SK-N-SH (cell line): ENCODE measurements around the gene CEP57L1. TPM values are rescaled to one million over a fixed set of nuclear protein-coding genes. Genes with fewer than 3 reads are reported as not detected.

Source experiments
- CTCF ChIA-PET: fragments of 300-600, 350-600 bp; formaldehyde crosslinking; extraction: SDS; loops from one replicate; lab custom pipeline; 2021; lab: Yijun Ruan, JAX
- POLR2A ChIA-PET: fragments of 350-600 bp; sonication (Branson Sonifier 250); formaldehyde crosslinking; extraction: SDS; loops from one replicate; lab custom pipeline; 2020; ENCODE audit warnings: antibody characterized with exemption, inconsistent platforms; lab: Yijun Ruan, JAX
- DNase-seq: peaks from one replicate; pipeline ENCODE4 v3.0.0; 2012
- H2AFZ ChIP-seq: fragments of 200-600 bp; sonication (generic); 2 replicates; pipeline ENCODE4 v1.8.1; 2016; ENCODE audit warnings: antibody characterized with exemption, mild to moderate bottlenecking, low read depth
- H3F3A ChIP-seq: fragments of 200-600 bp; sonication (generic); replicated peaks from 2 replicates; pipeline ENCODE3; 2016; ENCODE audit warnings: antibody characterized with exemption, mild to moderate bottlenecking; ENCODE audit not compliant: insufficient read depth
- H3K27ac ChIP-seq, 2 experiments: fragments of 200-500 bp in 1 of 2; fragments of 200-600 bp in 1 of 2; sonication (Bioruptor generic) in 1 of 2; sonication (generic), shearing (Covaris generic) in 1 of 2; 2 replicates each; pipeline versions ENCODE4 v1.5.1 to v1.6.1; 2014 to 2016; ENCODE audit warnings: low read depth in 2 of 2, inconsistent platforms in 1 of 2, low read length in 1 of 2, mild to moderate bottlenecking in 1 of 2, mixed read lengths in 1 of 2
- H3K27me3 ChIP-seq: fragments of 200-600 bp; sonication (generic), shearing (Covaris generic); 2 replicates; pipeline ENCODE4 v1.6.1; 2016; ENCODE audit warnings: mixed run types; ENCODE audit not compliant: insufficient read depth
- H3K36me3 ChIP-seq, 2 experiments: fragments of 200-500 bp in 1 of 2; fragments of 200-600 bp in 1 of 2; sonication (Bioruptor generic) in 1 of 2; sonication (generic) in 1 of 2; replicated peaks in 1 of 2; 2 replicates each; pipeline versions ENCODE3 to v1.5.1; 2014 to 2016; ENCODE audit warnings: low read length in 1 of 2, mild to moderate bottlenecking in 1 of 2; ENCODE audit not compliant: insufficient read depth in 2 of 2, control insufficient read depth in 1 of 2
- H3K4me1 ChIP-seq, 2 experiments: fragments of 200-500 bp in 1 of 2; fragments of 200-600 bp in 1 of 2; sonication (Bioruptor generic) in 1 of 2; sonication (generic), shearing (Covaris generic) in 1 of 2; 2 replicates each; pipeline versions ENCODE4 v1.5.1 to v1.6.1; 2014 to 2016; ENCODE audit warnings: low read depth in 1 of 2, low read length in 1 of 2, mixed run types in 1 of 2; ENCODE audit not compliant: insufficient read depth in 2 of 2, control insufficient read depth in 1 of 2
- H3K4me2 ChIP-seq: fragments of 200-600 bp; sonication (generic), shearing (Covaris generic); 2 replicates; pipeline ENCODE4 v1.6.1; 2017; ENCODE audit warnings: mixed run types
- H3K4me3 ChIP-seq, 2 experiments: fragments of 200-500 bp in 1 of 2; fragments of 200-600 bp in 1 of 2; sonication (Bioruptor generic) in 1 of 2; sonication (generic), shearing (Covaris generic) in 1 of 2; 2 replicates each; pipeline versions ENCODE4 v1.5.1 to v1.8.1; 2014 to 2016; ENCODE audit warnings: low read depth in 2 of 2, inconsistent platforms in 1 of 2, low read length in 1 of 2, mild to moderate bottlenecking in 1 of 2, mixed read lengths in 1 of 2, moderate library complexity in 1 of 2
- H3K79me2 ChIP-seq: fragments of 200-600 bp; sonication (generic); 2 replicates; pipeline ENCODE4 v1.8.1; 2017; ENCODE audit warnings: mild to moderate bottlenecking; ENCODE audit not compliant: insufficient read depth
- H3K9ac ChIP-seq: fragments of 200-600 bp; sonication (generic); 2 replicates; pipeline ENCODE4 v1.6.1; 2017; ENCODE audit warnings: mixed run types
- H3K9me2 ChIP-seq: fragments of 200-600 bp; sonication (generic); 2 replicates; pipeline ENCODE4 v1.6.1; 2017; ENCODE audit warnings: mixed run types
- H3K9me3 ChIP-seq: fragments of 200-600 bp; sonication (generic); 2 replicates; pipeline ENCODE4 v1.6.1; 2017; ENCODE audit warnings: mixed run types, mild to moderate bottlenecking, moderate library complexity
- H4K20me1 ChIP-seq: fragments of 200-600 bp; sonication (generic); 2 replicates; pipeline ENCODE4 v1.6.1; 2017; ENCODE audit warnings: mild to moderate bottlenecking, mixed run types; ENCODE audit not compliant: insufficient read depth
- CHD2 ChIP-seq: fragments of 150-350 bp; IDR thresholded peaks from 2 replicates; pipeline ENCODE4 v1.6.1; 2018; ENCODE audit warnings: low read length; ENCODE audit not compliant: partially characterized antibody
- FOSL2 ChIP-seq: IDR thresholded peaks from 2 replicates; pipeline ENCODE4 v1.4.0; 2012; ENCODE audit warnings: low read depth, mild to moderate bottlenecking, moderate library complexity, borderline replicate concordance
- FOXJ3 ChIP-seq: sonication (generic); formaldehyde crosslinking; IDR thresholded peaks from 2 replicates; pipeline ENCODE4 v1.5.1; 2020; ENCODE audit warnings: mild to moderate bottlenecking, missing genetic modification reagents
- FOXM1 ChIP-seq: IDR thresholded peaks from 2 replicates; pipeline ENCODE4 v1.4.0; 2012; ENCODE audit warnings: low read depth, mild to moderate bottlenecking
- JUND ChIP-seq: IDR thresholded peaks from 2 replicates; pipeline ENCODE4 v1.4.0; 2012
- MAX ChIP-seq: IDR thresholded peaks from 2 replicates; pipeline ENCODE4 v1.4.0; 2012; ENCODE audit warnings: low read depth
- MEF2A ChIP-seq: IDR thresholded peaks from 2 replicates; pipeline ENCODE4 v1.4.0; 2012; ENCODE audit warnings: low read depth, borderline replicate concordance
- NFIC ChIP-seq: IDR thresholded peaks from 2 replicates; pipeline ENCODE4 v1.4.0; 2012; ENCODE audit warnings: borderline replicate concordance
- PBX3 ChIP-seq: IDR thresholded peaks from 2 replicates; pipeline ENCODE4; 2012
- REST ChIP-seq: IDR thresholded peaks from 2 replicates; pipeline ENCODE4 v1.6.1; 2012; ENCODE audit warnings: mild to moderate bottlenecking, low read depth, low read length, moderate library complexity
- RFX5 ChIP-seq: IDR thresholded peaks from 2 replicates; pipeline ENCODE4 v1.6.1; 2012; ENCODE audit warnings: mild to moderate bottlenecking, improper control_type of control experiment, low read length
- RXRA ChIP-seq: IDR thresholded peaks from 2 replicates; pipeline ENCODE4 v1.4.0; 2012; ENCODE audit warnings: low read depth, mild to moderate bottlenecking, borderline replicate concordance
- SIN3A ChIP-seq: IDR thresholded peaks from 2 replicates; pipeline ENCODE4 v1.6.1; 2012; ENCODE audit warnings: low read depth, mild to moderate bottlenecking, low read length, moderate library complexity, borderline replicate concordance
- TCF12 ChIP-seq: IDR thresholded peaks from 2 replicates; pipeline ENCODE4 v1.4.0; 2012
- TEAD4 ChIP-seq: IDR thresholded peaks from 2 replicates; pipeline ENCODE4 v1.4.0; 2012; ENCODE audit warnings: mild to moderate bottlenecking, borderline replicate concordance; ENCODE audit not compliant: insufficient read depth
- USF2 ChIP-seq: fragments of 150-350 bp; IDR thresholded peaks from 2 replicates; pipeline ENCODE4 v1.6.1; 2017; ENCODE audit warnings: antibody characterized with exemption, low read length, low read depth, borderline replicate concordance
- ZBTB33 ChIP-seq: IDR thresholded peaks from 2 replicates; pipeline ENCODE4 v1.4.0; 2012; ENCODE audit warnings: low read depth, borderline replicate concordance
- WGBS: methylation state at CpG from one replicate; pipeline ENCODE4 v1.1.6; 2017; ENCODE audit warnings: low lambda C conversion rate; 5-methylcytosine and 5-hydroxymethylcytosine counted together
- polyA plus RNA-seq, 3 experiments: library from polyadenylated mRNA; depleted of rRNA; stranded (reverse); fragments of >200 nt; gene quantifications; 2 replicates each; pipeline ENCODE4 v1.2.3, GENCODE V29; 2012

CEP57L1 gene
- polyA plus RNA-seq, 1 of the 3 experiments (the other 2 are of a cell fraction) = 7.3 TPM

GRCh38 chr6:109174916-109175315 is 79.6 kb downstream of the CEP57L1 start (continued):
- TF ChIP-seq USF2 (no peak), FOXM1 (no peak), RFX5 (no peak), JUND (peak; percentile 42)

GRCh38 chr6:109178921-109179320 is 83.6 kb downstream of the CEP57L1 start:
- H3K4me1 ChIP-seq = no peaks in the 10 kb centered on the region
- H3F3A ChIP-seq = no peaks in the 10 kb centered on the region
- H3K9me2 ChIP-seq = no peaks in the 10 kb centered on the region
- WGBS = 89% methylated on average over 1 of the region's 1 CpG
- DNase-seq = no peak
- no peak overlapping the region for H3K4me3 ChIP-seq
- H3K36me3 ChIP-seq = no peaks in the 10 kb centered on the region
- ChIA-PET POLR2A (no interaction called here), CTCF (interaction anchor here (1.2 to 3.2 kb wide), 3 partner anchors 9 to 205 kb away, joined by 4 to 20 read pairs (median 10); partner anchors contain the start of gene CD164)
- no peaks in the 10 kb centered on the region for H3K79me2 ChIP-seq
- no peak overlapping the region for H3K9ac ChIP-seq
- no peak for TF ChIP-seq SIN3A
- no peak overlapping the region for H3K4me2 ChIP-seq
- H4K20me1 ChIP-seq = no peaks in the 10 kb centered on the region
- no peak overlapping the region for H2AFZ ChIP-seq
- H3K27ac ChIP-seq = no peak overlapping the region
- no peaks in the 10 kb centered on the region for H3K27me3 ChIP-seq
- no peaks in the 10 kb centered on the region for H3K9me3 ChIP-seq

GRCh38 chr6:109179507-109179906 is 84.2 kb downstream of the CEP57L1 start:
- H3F3A ChIP-seq = no peaks in the 10 kb centered on the region
- H3K4me1 ChIP-seq = no peaks in the 10 kb centered on the region
- ChIA-PET CTCF (interaction anchor here (0.9 to 3.2 kb wide), 3 partner anchors 8 to 204 kb away, joined by 3 to 20 read pairs (median 4); no protein-coding TSS in a partner anchor), POLR2A (no interaction called here)
- no peak overlapping the region for H3K4me3 ChIP-seq
- no peaks in the 10 kb centered on the region for H3K9me2 ChIP-seq
- no peak overlapping the region for H3K27ac ChIP-seq
- H3K79me2 ChIP-seq = no peaks in the 10 kb centered on the region
- no peaks in the 10 kb centered on the region for H4K20me1 ChIP-seq
- H3K9ac ChIP-seq = no peak overlapping the region
- no peaks in the 10 kb centered on the region for H3K27me3 ChIP-seq
- no peak overlapping the region for H3K4me2 ChIP-seq
- 3% methylated on average over 1 of the region's 1 CpG for WGBS
- no peak overlapping the region for H2AFZ ChIP-seq
- DNase-seq = no peak
- no peaks in the 10 kb centered on the region for H3K36me3 ChIP-seq
- H3K9me3 ChIP-seq = no peaks in the 10 kb centered on the region
- no peak for TF ChIP-seq RXRA
- TF ChIP-seq ZBTB33 = no peak
- TF ChIP-seq FOSL2 = no peak
- TF ChIP-seq FOXJ3 (CRISPR knock-in tag) = no peak
- TF ChIP-seq NFIC = no peak
- TF ChIP-seq CHD2 = no peak
- no peak for TF ChIP-seq MAX
- TF ChIP-seq MEF2A = no peak
- no peak for TF ChIP-seq JUND
- TF ChIP-seq SIN3A = no peak
- no peak for TF ChIP-seq REST
- TF ChIP-seq TEAD4 = no peak
- no peak for TF ChIP-seq TCF12
- no peak for TF ChIP-seq PBX3
